Thymus (tissue), 11 donors: ENCODE measurements around the gene PMF1. TPM values are rescaled to one million over a fixed set of nuclear protein-coding genes. Genes with fewer than 3 reads are reported as not detected.

ENCODE experiments used
- DNase-seq, 9 donors: peaks; one replicate each; pipeline ENCODE4 v3.0.0-alpha.2; 2013; ENCODE audit warnings: low spot score in 9 of 9, low read depth in 6 of 9, missing footprints in 1 of 9
- H3K27ac ChIP-seq, 2 donors: one replicate each; pipeline ENCODE4 v1.5.1; 2013; ENCODE audit warnings: control low read depth in 1 of 2, low read depth in 1 of 2, low read length in 1 of 2, mild to moderate bottlenecking in 1 of 2, moderate library complexity in 1 of 2
- H3K27me3 ChIP-seq, 2 donors: one replicate each; pipeline ENCODE4 v1.5.1; 2013; ENCODE audit warnings: low read length in 1 of 2; ENCODE audit not compliant: control insufficient read depth in 2 of 2, insufficient read depth in 1 of 2
- H3K36me3 ChIP-seq, 2 donors: one replicate each; pipeline ENCODE4 v1.5.1; 2013; ENCODE audit warnings: low read length in 1 of 2, mild to moderate bottlenecking in 1 of 2, moderate library complexity in 1 of 2; ENCODE audit not compliant: control insufficient read depth in 2 of 2, insufficient read depth in 2 of 2
- H3K4me1 ChIP-seq, 2 donors: one replicate each; pipeline ENCODE4 v1.5.1; 2013; ENCODE audit warnings: low read length in 2 of 2; ENCODE audit not compliant: control insufficient read depth in 2 of 2, insufficient read depth in 2 of 2
- H3K4me3 ChIP-seq, 2 donors: one replicate each; pipeline ENCODE4 v1.5.1; 2013; ENCODE audit warnings: low read length in 2 of 2, control low read depth in 1 of 2, mild to moderate bottlenecking in 1 of 2
- H3K9me3 ChIP-seq, 2 donors: one replicate each; pipeline ENCODE4 v1.5.1; 2013; ENCODE audit warnings: low read length in 1 of 2, mild to moderate bottlenecking in 1 of 2; ENCODE audit not compliant: control insufficient read depth in 2 of 2, insufficient read depth in 1 of 2
- WGBS: extraction: QIAGEN DNeasy Blood & Tissue Kit; methylation state at CpG from one replicate; pipeline ENCODE4 v1.1.7; 2013; 5-methylcytosine and 5-hydroxymethylcytosine counted together
- polyA plus RNA-seq: library from polyadenylated mRNA; stranded (reverse); fragments of 200-250 nt; gene quantifications from one replicate; pipeline ENCODE4 v1.2.3, GENCODE V29; 2013
- total RNA-seq: library from RNA; stranded (reverse); fragments of 120-200 nt; gene quantifications from one replicate; pipeline ENCODE4 v1.2.4, GENCODE V29; 2013
- donor health status: healthy.

PMF1 gene
- total and polyA plus RNA-seq, 2 donors: 56.8 to 67.4 TPM

DNA sequence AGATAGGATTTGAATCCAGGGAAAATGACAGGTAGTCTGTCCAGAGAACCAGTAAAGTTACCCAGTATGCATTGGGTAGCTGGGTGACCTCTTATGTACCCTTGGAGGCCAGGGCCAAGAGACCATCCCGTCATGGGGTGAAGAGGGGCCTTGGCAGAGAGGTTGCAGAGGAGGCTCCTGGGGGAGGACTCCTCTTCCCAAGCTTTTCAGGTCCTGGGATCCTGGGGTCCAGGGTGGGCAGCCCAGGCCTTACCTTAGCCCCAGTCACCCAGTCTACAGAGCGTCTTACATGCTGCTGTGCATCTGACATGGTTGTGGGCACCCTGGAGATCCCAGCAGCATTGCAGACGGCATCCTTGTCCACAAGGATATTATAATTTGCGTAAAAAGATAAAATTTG lies 14.0 kb downstream of the PMF1 start:
- WGBS: 98% methylated on average over 4 of the region's 4 CpGs
- Histone ChIP-seq H3K27ac (no peak overlapping the region), H3K36me3 (peaks cover 29 to 40% of the 10 kb centered on the region in 2 donors), H3K27me3 (no peaks in the 10 kb centered on the region), H3K4me1 (no peaks in the 10 kb centered on the region), H3K9me3 (no peaks in the 10 kb centered on the region), H3K4me3 (no peak overlapping the region)
- no peak for DNase-seq

DNA sequence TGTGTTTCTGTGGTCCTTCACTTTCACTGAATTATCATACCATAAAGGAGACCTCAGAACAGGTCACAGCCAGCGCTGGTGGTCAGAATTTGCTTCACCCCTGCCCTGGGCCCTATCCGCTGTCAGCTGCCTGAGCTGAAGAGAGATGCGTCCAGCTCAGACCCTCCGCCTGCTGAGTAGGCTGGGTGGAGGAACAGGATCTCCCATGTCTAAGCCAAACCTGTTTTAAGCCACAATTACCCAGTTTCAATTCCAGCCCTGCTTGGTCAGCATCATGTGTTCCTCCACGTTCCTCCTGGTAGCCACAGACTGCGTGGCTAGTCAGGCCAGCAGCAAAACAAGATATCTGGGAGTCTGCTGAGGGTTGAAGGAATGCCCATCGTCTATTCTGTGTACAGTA lies 15.7 kb downstream of the PMF1 start:
- Histone ChIP-seq H3K36me3 (peaks cover 16 to 35% of the 10 kb centered on the region in 2 donors), H3K27ac (no peak overlapping the region), H3K9me3 (no peaks in the 10 kb centered on the region), H3K4me1 (no peaks in the 10 kb centered on the region), H3K4me3 (no peak overlapping the region), H3K27me3 (no peaks in the 10 kb centered on the region)
- WGBS: 90% methylated on average over 7 of the region's 7 CpGs
- DNase-seq: no peak

DNA sequence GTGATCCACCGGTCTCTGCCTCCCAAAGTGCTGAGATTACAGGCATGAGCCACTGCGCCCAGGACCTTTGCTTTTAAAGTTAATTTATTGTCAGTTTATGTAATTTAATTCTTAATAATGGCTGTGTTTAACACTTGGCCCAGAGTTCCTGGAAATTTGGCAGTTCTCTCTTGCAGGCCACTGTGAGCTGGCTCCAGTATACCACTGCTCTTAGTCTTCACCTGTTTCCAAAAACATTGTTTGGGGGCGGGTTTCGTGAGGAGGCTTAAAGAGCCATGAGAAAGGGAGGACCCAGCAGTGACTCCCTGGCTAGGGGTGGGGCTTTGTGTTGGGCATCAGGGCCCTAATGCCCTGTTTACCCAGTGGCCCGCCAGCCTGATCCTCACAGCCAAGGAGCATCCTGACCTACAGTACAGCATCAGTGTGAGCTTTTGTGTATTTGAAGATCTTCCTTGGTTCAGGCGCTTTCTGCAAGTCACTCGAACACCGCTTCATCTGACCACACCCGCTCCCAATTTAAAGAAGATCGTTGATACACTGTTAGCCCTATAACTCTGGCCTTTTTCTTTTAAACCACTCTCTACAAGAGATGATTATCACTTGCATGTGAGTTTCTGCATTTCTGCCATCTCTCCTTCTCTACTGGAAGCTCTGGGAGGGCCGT lies 17.1 kb downstream of the PMF1 start:
- H3K4me1 ChIP-seq: no peaks in the 10 kb centered on the region
- WGBS: 97% methylated on average over 11 of the region's 11 CpGs
- H3K27ac ChIP-seq: no peak overlapping the region
- no peaks in the 10 kb centered on the region for H3K27me3 ChIP-seq
- H3K4me3 ChIP-seq: no peak overlapping the region
- peaks cover 22 to 39% of the 10 kb centered on the region in 2 donors for H3K36me3 ChIP-seq
- DNase-seq: no peak
- H3K9me3 ChIP-seq: no peaks in the 10 kb centered on the region

DNA sequence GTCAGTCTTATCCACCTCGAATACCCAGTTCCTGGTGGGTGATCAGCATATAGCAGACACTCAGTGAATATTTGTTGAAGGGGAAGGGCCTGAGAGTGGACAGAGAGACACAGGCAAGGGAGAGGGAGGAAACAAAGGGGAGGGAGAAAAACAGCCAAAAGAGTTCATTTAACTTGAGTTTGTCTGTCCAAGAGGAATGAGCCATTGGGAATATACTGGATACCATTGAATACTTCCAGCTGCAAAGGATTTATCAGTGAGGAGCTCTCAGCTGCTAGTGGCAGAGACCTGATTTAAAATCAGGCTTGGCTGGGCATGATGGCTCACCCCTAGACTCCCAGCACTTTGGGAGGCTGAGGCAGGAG lies 17.6 kb downstream of the PMF1 start:
- peaks cover 22 to 41% of the 10 kb centered on the region in 2 donors for H3K36me3 ChIP-seq
- 98% methylated on average over 1 of the region's 1 CpG for WGBS

DNA sequence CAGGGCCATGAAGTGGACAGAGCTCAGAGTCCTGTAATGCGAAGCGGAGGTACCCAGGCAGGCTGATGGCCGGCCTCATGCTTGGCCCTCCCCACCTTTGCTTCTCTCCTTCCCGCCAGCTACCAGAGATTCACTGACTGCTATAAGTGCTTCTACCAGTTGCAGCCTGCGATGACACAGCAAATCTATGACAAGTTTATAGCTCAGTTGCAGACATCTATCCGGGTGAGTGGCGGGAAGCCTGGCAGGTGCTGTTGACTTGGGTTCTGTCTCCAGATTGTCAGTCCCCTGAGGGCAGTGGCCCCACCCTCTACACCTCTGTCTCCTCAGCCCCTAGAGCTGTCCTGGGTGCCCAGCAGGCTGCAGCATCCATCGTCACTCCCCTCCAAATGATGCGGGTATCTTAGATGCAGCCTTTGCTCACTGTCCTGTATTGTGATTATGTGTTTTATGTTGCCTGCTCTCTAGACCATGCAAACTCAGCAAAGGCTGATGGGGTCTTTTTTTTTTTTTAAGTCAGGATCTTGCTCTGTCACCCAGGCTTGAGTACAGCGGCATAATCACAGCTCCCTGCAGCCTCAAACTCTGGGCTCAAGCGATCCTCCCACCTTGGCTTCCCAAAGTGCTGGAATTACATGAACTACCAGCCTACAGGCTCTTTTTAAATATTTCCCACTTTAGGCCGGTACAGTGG lies 19.5 kb downstream of the PMF1 start:
- Histone ChIP-seq H3K4me3 (no peak overlapping the region), H3K36me3 (peaks cover 28 to 45% of the 10 kb centered on the region in 2 donors), H3K27me3 (no peaks in the 10 kb centered on the region), H3K27ac (no peak overlapping the region), H3K9me3 (no peaks in the 10 kb centered on the region), H3K4me1 (no peaks in the 10 kb centered on the region)
- 85% methylated on average over 12 of the region's 12 CpGs for WGBS
- DNase-seq: no peak

More for the DNA sequence above, 17.6 kb downstream of the PMF1 start:
- H3K4me1 ChIP-seq: no peaks in the 10 kb centered on the region
- H3K4me3 ChIP-seq: no peak overlapping the region
- no peaks in the 10 kb centered on the region for H3K27me3 ChIP-seq
- no peak overlapping the region for H3K27ac ChIP-seq
- no peaks in the 10 kb centered on the region for H3K9me3 ChIP-seq
- DNase-seq: no peak

DNA sequence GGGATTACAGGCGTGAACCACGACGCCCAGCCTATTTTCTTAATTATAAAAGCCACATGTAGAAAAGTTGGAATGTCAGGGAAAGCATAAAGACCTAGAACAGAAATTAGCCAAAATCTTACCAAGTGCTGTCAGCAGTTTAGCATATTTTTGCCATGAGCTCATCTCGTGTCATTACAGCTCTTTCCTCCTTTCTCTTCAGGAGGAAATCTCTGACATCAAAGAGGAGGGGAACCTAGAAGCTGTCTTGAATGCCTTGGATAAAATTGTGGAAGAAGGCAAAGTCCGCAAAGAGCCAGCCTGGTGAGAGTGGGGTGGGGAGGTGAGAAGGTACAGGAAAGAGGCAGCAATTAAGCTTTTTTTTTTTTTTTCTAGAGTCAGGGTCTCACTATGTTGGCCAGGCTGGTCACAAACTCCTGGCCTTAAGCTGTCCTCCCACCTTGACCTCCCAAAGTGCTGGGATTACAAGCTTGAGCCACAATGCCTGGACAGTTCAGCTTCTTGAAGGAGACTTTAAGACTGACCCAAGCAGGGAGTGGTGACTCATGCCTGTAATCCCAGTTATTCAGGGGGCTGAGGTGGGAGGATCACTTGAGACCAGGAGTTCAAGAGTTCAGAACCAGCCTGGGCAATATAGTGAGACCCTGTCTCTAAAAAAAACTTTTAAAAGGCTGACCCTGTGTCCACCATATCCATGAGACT lies 20.8 kb downstream of the PMF1 start:
- WGBS: 88% methylated on average over 5 of the region's 5 CpGs
- Histone ChIP-seq H3K4me1 (no peaks in the 10 kb centered on the region), H3K4me3 (no peak overlapping the region), H3K27ac (no peak overlapping the region), H3K27me3 (no peaks in the 10 kb centered on the region), H3K9me3 (no peaks in the 10 kb centered on the region), H3K36me3 (peaks cover 28 to 48% of the 10 kb centered on the region in 2 donors)
- DNase-seq: no peak

DNA sequence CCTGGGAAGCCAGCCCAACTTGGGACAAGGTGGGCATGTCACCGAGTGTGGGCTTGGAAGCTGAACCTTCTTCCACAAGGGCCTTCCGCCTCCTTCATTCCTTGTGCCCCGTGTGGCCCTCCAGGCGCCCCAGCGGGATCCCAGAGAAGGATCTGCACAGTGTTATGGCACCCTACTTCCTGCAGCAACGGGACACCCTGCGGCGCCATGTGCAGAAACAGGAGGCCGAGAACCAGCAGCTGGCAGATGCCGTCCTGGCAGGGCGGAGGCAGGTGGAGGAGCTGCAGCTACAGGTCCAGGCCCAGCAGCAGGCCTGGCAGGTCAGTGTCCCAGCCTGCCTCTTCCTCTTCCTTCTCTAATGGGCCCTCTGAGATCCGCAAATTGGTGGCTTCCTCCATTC lies 23.4 kb downstream of the PMF1 start:
- Histone ChIP-seq H3K4me1 (no peaks in the 10 kb centered on the region), H3K9me3 (no peaks in the 10 kb centered on the region), H3K36me3 (peaks cover 44 to 52% of the 10 kb centered on the region in 2 donors), H3K4me3 (no peak overlapping the region), H3K27ac (no peak overlapping the region), H3K27me3 (no peaks in the 10 kb centered on the region)
- 97% methylated on average over 12 of the region's 12 CpGs for WGBS
- DNase-seq: no peak

DNA sequence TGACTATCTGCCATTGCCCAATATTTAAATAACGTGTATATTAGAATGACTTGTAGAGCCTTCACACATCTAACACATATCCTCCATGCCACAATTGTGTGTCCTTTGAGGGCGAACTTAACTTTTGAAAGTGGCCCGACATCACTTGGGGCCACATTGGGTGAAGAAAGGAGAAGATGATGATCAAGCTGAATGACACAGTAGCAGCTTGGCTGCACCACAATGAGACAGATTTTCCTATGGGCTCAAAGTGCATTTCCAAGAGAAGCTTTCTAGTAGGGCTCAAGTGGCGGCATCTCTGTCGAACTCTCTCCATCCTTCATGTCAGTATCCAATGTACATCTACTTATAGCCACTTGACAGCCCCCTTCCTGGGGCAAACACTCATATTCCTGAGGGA lies 25.4 kb downstream of the PMF1 start:
- Histone ChIP-seq H3K27ac (no peak overlapping the region), H3K4me1 (no peaks in the 10 kb centered on the region), H3K4me3 (no peak overlapping the region), H3K9me3 (no peaks in the 10 kb centered on the region), H3K27me3 (no peaks in the 10 kb centered on the region), H3K36me3 (peaks cover 48 to 51% of the 10 kb centered on the region in 2 donors)
- DNase-seq: no peak
- 99% methylated on average over 5 of the region's 5 CpGs for WGBS

DNA sequence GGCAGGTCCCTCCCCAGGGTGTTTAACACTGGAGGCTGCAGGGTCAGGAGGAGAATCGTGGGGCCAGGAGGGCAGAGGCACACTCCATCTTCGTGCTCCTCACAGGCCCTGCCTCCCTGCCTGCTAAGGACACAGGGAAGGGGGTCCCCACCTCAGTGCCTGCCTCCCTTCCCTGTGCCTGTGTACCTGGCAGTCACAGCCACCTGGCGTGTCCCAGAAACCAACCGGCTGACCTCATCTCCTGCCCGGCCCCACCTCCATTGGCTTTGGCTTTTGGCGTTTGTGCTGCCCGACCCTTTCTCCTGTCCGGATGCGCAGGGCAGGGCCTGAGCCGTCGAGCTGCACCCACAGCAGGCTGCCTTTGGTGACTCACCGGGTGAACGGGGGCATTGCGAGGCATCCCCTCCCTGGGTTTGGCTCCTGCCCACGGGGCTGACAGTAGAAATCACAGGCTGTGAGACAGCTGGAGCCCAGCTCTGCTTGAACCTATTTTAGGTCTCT lies 28.6 kb downstream of the PMF1 start:
- H3K36me3 ChIP-seq: peaks cover 28 to 33% of the 10 kb centered on the region in 2 donors
- no peak for DNase-seq
- WGBS: 84% methylated on average over 15 of the region's 15 CpGs

More for the DNA sequence above, 28.6 kb downstream of the PMF1 start:
- no peaks in the 10 kb centered on the region for H3K9me3 ChIP-seq
- H3K27me3 ChIP-seq: peaks cover 5 to 20% of the 10 kb centered on the region in 2 donors
- peaks cover 6 to 14% of the 10 kb centered on the region in 2 donors for H3K4me1 ChIP-seq
- H3K27ac ChIP-seq: no peak overlapping the region
- no peak overlapping the region for H3K4me3 ChIP-seq
